ENCODE results near the gene CGB5.
A peak's percentile ranks its signal among the peaks of the same experiment; 100 is the strongest.
"Not testable (repeated sequence)": the region's sequence is repeated elsewhere in the genome, so short reads cannot be mapped to it uniquely, and the experiment has no call there.

CGB5 gene

DNA sequence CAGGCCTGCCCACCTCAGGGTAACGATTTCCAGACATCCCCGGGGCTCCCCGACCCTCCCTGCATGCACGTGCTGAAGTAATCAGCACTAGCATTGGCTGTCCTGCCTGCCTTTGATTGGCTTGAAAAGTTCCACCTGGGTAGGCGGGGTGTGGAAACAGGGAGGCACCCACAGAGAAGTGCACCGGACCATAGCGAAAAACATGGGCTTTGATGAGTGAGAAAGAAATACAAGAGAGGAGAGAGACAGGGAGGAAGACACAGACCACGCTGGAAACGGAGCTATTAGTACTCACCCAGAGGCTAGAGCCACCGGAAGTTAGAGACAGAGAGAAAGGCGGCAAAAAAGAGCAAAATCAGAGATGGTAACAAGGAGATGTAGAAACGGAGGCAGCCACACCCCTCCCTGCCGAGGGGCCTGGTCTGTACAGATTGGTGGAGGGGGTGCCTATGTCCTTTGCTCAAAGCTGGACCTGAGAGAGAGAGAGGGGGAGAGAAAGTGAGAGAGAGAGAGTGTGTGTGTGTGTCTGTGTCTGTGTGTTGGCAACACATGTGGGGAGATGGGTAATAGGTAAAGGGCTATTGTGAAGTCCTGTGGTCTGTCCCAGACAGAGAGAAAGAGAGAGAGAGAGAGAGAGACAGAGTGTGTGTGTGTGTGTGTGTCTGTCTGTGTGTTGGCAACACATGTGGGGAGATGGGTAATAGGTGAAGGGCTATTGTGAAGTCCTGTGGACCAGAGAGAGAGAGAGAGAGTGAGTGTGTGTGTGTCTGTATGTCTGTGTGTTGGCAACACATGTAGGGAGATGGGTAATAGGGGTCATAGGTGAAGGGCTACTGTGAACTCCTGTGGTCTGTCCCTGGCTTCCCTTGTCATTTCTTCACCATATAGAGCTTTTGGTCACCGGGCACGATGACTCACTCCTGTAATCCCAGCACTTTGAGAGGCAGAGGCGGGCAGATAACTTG lies 22.4 kb upstream of the CGB5 start:
- DNase-seq (ENCODE audit: low spot score) = peak; percentile 45

DNA sequence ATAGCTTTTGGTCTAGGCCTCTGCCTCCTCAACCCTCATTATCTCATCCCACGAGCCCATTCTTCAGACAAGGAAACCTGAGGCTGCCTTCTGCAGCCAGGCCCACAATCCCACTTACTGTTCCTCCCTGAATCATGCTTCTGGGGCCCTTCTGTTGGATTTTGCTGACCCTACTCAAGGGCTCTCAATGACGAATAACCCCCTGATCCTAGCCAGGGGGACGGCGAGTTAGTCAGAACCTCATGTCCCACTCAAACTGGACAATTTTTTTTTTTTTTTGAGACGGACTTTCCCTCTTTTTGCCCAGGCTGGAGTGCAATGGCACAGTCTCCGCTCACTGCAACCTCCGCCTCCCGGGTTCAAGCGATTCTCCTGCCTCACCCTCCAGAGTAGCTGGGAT lies 21.5 kb upstream of the CGB5 start:
- no peak for DNase-seq (ENCODE audit: low spot score)

DNA sequence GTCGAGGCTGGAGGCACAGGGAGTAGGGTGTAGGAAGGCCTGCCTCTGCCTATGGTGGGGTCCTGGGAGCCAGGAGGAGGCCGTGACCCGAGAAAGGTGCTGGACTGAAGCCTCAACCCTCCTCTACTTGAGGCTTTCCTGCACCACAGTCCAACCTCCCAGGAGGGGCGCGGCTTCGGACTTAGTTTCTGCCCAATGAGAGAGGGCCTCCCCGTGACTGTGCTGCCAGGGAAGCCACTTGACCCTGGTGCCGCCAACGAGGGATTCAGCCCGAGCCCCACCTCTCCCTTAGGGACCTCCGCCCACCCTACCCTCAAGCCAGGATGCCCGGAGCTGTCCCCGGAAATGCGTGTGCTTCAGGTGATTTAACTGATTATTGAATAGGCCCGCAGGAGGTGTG lies 19.4 kb upstream of the CGB5 start, which contains the start of gene CGB3:
CGB3 (minus strand) TSS at position 101 of the 400 bp plus-strand sequence. CDS start 362 bp downstream, outside the sequence.
- DNase-seq (ENCODE audit: low spot score) = not testable (repeated sequence)

DNA sequence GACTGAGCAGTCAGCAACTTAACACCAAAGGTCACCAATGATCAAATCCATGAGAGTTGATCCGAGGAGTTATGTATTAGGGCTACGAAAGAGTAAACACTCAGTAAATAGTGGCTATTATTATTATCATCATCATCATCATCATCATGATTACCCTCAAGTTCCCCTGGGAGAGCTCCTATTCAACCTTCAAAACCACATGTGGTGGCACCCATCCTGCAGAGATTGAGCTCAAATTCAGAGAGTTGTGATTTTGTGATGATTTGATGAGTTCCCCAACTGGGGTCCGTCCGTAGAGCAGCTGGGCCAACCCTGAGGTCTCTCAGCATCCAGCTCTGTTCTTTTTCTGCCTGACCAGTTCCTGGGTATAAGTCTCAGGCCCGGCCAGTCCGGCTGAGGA lies 18.6 kb upstream of the CGB5 start:
- not testable (repeated sequence) for DNase-seq (ENCODE audit: low spot score)

DNA sequence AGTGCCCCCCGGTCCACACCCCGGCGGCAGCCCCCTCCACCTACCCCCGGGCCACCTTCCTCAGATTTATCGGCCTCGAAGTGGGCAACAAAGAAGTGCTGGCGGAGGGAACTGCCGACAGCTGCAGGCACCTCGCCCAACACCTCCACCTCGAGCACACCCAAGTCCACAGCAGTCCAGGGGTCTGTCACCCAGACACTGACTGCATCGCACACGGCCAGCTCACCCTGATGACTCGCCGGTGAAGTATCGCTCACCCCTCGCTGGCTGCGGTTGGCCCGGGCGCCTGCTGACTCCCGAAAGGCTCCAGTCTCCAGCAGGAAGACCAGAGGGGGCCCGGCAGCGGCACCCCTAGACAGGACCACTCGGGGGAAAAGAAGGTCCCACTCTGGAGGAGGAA lies 18.0 kb upstream of the CGB5 start:
- DNase-seq (ENCODE audit: low spot score) = not testable (repeated sequence)

DNA sequence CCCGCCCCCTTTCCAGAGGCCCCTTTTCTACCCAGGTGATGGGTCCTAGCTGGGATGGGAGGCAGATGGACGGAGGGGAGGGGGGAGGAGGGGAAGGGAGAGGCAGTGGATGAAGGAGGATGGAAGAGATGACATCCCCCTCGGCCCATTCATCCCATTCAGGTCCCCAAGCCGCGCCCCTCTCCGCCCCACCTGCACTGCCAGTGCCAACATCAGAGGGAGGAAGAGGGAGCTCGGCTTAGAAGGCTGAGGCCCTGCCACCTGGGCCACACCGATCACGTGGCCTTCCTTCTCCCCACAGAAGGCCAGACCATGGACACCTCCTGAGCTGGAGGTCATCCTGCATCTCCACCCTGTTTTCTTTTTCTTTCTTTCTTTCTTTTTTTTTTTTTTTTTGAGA lies 15.0 kb upstream of the CGB5 start:
- not testable (repeated sequence) for DNase-seq (ENCODE audit: low spot score)

DNA sequence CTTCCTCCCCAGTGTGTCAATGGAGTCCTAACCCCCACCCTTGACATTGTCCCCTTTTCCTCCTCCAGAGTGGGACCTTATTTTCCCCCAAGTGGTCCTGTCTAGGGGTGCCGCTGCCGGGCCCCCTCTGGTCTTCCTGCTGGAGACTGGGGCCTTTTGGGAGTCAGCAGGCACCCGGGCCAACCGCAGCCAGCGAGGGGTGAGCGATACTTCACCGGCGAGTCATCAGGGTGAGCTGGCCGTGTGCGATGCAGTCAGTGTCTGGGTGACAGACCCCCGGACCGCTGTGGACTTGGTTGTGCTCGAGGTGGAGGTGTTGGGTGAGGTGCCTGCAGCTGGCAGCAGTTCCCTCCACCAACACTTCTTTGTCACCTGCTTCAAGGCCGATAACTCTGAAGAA lies 13.9 kb upstream of the CGB5 start:
- not testable (repeated sequence) for DNase-seq (ENCODE audit: low spot score)

DNA sequence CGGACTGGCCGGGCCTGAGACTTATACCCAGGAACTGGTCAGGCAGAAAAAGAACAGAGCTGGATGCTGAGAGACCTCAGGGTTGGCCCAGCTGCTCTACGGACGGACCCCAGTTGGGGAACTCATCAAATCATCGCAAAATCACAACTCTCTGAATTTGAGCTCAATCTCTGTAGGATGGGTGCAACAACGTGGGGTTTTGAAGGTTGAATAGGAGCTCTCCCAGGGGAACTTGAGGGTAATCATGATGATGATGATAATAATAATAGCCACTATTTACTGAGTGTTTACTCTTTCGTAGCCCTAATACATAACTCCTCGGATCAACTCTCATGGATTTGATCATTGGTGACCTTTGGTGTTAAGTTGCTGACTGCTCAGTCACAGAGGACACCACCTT lies 13.3 kb upstream of the CGB5 start:
- DNase-seq (ENCODE audit: low spot score) = not testable (repeated sequence)

DNA sequence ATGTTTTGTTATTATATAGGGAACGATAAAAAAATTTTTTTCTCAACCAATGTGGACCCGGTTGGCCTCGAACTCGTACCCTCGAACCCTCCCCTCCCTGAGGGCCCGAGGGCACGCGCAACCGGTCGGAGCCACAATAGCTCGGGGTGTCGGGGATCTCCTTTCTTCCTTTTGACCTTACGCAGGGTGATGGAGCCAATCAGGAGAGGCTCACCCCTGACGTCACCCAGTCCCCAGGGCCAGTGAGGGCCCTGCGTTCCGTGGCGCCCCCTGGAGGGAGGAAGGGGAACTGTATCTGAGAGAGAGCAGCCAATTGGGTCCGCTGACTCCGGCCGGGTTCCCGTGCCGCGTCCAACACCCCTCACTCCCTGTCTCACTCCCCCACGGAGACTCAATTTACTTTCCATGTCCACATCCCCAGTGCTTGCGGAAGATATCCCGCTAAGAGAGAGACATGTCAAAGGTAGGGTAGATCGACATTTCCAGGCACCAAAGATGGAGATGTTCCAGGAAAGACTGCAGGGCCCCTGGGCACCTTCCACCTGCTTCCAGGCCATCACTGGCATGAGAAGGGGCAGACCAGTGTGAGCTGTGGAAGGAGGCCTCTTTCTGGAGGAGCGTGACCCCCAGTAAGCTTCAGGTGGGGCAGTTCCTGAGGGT lies 11.9 kb upstream of the CGB5 start, which contains the start of gene CGB2:
CGB2 (plus strand) TSS at position 249 of the 660 bp plus-strand sequence; CDS start at position 455, 206 bp downstream.
- DNase-seq (ENCODE audit: low spot score) = peak; percentile 51

DNA sequence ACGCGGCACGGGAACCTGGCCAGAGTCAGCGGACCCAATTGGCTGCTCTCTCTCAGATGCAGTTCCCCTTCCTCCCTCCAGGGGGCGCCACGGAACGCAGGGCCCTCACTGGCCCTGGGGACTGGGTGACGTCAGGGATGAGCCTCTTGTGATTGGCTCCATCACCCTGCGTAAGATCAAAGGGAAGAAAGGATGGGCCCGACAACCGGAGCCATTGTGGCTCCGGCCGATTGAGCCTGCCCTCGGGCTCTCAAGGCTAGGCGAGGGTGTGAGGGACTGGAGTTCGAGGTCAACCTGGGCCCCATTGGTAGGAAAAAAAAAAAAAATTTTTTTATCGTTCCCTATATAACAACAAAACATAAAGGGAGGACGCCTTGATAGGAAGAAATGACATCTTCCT lies 6.8 kb upstream of the CGB5 start, which contains the start of gene CGB1:
CGB1 (minus strand) TSS at position 81 of the 400 bp plus-strand sequence. CDS start 184 bp downstream, outside the sequence.
- peak; percentile 75 for DNase-seq (ENCODE audit: low spot score)

DNA sequence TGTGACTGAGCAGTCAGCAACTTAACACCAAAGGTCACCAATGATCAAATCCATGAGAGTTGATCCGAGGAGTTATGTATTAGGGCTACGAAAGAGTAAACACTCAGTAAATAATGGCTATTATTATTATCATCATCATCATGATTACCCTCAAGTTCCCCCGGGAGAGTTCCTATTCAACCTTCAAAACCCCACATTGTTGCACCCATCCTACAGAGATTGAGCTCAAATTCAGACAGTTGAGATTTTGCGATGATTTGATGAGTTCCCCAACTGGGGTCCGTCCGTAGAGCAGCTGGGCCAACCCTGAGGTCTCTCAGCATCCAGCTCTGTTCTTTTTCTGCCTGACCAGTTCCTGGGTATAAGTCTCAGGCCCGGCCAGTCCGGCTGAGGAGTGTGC lies 5.5 kb upstream of the CGB5 start:
- DNase-seq (ENCODE audit: low spot score) = not testable (repeated sequence)

DNA sequence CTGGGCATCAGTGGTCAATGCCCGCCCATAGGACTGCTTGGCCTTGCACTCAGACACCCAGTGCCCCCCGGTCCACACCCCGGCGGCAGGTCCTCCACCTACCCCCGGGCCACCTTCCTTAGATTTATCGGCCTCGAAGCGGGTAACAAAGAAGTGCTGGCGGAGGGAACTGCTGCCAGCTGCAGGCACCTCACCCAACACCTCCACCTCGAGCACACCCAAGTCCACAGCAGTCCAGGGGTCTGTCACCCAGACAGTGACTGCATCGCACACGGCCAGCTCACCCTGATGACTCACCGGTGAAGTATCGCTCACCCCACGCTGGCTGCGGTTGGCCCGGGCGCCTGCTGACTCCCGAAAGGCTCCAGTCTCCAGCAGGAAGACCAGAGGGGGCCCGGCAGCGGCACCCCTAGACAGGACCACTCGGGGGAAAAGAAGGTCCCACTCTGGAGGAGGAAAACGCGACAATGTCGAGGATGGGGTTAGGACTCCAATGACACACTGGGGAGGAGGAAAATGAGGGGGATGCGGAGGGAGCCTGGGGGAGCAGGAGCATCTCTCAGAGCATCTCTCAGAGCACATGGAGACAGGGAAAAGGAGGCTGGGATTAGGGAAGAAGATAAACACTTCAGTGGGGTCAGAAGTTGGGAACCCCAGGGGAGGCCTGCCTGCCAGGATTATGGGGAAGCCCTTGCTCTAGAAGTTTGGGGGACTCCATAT lies 4.9 kb upstream of the CGB5 start:
- DNase-seq (ENCODE audit: low spot score) = not testable (repeated sequence)

DNA sequence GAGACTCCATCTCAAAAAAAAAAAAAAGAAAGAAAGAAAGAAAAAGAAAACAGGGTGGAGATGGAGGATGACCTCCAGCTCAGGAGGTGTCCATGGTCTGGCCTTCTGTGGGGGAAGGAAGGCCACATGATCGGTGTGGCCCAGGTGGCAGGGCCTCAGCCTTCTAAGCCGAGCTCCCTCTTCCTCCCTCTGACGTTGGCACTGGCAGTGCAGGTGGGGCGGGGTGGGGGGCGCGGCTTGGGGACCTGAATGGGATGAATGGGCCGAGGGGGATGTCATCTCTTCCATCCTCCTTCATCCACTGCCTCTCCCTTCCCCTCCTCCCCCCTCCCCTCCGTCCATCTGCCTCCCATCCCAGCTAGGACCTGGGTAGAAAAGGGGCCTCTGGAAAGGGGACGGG lies 3.9 kb upstream of the CGB5 start:
- DNase-seq (ENCODE audit: low spot score) = not testable (repeated sequence)

DNA sequence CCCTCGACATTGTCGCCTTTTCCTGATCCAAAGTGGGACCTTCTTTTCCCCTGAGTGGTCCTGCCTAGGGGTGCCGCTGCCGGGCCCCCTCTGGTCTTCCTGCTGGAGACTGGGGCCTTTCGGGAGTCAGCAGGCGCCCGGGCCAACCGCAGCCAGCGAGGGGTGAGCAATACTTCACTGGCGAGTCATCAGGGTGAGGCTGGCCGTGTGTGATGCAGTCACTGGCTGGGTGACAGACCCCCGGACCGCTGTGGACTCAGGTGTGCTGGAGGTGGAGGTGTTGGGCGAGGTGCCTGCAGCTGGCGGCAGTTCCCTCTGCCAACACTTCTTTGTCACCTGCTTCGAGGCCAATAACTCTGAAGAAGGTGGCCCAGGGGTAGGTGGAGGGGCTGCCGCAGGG lies 1.5 kb upstream of the CGB5 start:
- no peak for DNase-seq (ENCODE audit: low spot score)

DNA sequence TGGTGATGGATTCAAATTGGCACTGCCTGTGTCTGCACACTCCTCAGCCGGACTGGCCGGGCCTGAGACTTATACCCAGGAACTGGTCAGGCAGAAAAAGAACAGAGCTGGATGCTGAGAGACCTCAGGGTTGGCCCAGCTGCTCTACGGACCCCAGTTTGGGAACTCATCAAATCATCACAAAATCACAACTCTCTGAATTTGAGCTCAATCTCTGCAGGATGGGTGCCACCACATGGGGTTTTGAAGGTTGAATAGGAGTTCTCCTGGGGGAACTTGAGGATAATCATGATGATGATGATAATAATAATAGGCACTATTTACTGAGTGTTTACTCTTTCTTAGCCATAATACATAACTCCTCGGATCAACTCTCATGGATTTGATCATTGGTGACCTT lies 982 bp upstream of the CGB5 start:
- not testable (repeated sequence) for DNase-seq (ENCODE audit: low spot score)

DNA sequence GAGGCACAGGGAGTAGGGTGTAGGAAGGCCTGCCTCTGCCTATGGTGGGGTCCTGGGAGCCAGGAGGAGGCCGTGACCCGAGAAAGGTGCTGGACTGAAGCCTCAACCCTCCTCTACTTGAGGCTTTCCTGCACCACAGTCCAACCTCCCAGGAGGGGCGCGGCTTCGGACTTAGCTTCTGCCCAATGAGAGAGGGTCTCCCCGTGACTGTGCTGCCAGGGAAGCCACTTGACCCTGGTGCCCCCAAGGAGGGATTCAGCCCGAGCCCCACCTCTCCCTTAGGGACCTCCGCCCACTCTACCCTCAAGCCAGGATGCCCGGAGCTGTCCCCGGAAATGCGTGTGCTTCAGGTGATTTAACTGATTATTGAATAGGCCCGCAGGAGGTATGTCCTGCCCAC lies 5.4 kb downstream of the CGB5 start, which contains the start of gene CGB8:
CGB8 (minus strand) TSS at position 101 of the 400 bp plus-strand sequence. CDS start 372 bp downstream, outside the sequence.
- not testable (repeated sequence) for DNase-seq (ENCODE audit: low spot score)

DNA sequence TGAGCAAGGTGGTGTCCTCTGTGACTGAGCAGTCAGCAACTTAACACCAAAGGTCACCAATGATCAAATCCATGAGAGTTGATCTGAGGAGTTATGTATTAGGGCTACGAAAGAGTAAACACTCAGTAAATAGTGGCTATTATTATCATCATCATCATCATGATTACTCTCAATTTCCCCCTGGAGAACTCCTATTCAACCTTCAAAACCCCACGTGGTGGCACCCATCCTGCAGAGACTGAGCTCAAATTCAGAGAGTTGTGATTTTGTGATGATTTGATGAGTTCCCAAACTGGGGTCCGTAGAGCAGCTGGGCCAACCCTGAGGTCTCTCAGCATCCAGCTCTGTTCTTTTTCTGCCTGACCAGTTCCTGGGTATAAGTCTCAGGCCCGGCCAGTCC lies 6.2 kb downstream of the CGB5 start:
- not testable (repeated sequence) for DNase-seq (ENCODE audit: low spot score)

DNA sequence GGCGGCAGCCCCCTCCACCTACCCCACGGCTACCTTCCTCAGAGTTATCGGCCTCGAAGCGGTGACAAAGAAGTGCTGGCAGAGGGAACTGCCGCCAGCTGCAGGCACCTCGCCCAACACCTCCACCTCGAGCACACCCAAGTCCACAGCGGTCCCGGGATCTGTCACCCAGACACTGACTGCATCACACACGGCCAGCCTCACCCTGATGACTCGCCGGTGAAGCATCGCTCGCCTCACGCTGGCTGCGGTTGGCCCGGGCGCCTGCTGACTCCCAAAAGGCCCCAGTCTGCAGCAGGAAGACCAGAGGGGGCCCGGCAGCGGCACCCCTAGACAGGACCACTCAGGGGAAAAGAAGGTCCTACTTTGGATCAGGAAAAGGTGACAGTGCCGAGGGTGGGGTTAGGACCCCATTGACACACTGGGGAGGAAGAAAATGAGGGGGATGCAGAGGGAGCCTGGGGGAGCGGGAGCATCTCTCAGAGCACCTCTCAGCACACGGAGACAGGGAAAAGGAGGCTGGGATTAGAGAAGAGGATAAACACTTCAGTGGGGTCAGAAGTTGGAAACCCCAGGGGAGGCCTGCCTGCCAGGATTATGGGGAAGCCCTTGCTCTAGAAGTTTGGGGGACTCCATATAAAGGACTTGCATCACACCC lies 6.9 kb downstream of the CGB5 start:
- not testable (repeated sequence) for DNase-seq (ENCODE audit: low spot score)

DNA sequence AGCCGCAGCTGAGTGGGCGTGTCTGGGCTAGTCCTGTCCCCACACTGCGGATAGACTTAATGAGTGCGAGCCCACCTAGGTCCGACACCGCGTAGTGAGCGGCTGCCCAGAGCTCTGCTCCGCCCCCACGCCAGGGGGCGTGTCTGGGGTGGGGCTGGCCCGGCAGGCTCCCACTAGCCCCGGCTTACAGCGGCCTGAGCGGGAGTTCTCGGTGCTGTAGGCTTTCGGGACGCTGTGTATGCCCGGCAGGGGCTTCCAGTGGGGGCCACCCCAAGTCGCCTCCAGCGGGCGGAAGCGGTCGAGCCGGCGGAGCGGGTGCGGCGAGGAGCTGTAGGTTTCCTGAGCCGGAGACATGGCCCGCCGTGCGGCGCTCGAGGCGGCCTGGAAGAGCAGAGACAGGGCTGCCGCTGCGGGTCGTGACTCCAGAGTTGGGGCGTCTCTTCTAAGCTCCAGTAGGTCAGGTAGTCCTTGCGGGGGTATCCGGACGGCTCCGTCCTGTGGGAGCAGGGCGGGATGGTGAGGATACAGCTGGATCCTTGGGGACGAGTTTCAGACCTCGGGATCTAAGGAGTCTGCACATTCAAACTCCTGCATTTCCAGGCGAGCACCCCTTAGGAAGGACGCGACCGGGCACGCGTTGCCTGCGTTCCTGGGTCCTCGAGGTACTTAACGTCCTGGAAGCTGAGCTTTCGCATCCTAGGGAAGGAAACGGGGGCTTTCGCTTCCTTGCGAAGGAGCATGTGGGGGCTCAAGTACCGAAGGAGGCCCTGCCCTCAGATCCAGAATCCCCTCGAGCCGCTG lies 12.7 kb downstream of the CGB5 start:
- DNase-seq (ENCODE audit: low spot score) = no peak

DNA sequence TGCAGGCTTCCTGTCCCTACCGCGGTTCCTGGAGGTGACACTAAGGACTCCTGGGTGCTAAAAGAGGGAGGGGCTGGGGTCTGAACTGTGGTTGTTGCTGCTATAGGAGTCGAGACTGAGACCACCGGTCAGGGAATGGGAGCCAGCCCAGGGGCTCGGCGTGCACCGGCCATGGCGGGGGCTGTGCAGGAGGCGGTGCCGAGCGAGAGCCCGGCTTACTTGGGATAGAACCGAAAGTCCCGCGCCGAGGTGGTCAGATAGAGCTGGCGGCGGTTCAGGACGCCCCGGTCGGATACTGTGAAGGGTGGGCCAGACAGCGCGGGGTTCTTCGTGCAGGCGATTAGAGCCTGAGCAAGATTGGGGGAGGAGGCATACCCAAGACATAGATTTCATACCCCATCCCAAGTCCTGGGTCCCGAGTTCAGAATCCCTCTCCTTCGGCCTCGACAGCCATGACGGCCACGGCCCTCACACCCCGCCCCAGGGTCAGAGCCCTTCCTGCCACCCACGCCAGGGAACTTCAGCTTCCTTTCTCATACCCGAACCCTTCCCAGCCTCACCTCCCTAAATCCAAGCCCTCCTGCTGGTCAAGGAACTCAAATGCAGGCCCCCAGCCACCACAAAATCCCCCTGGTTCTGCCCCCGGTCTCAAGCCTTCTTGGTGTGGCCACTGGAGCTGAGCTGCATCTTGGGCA lies 13.4 kb downstream of the CGB5 start:
- not testable (repeated sequence) for DNase-seq (ENCODE audit: low spot score)
